K562 (cell line): ENCODE results near the gene SCN5A. TPM values are rescaled to one million over a fixed set of nuclear protein-coding genes. Genes with fewer than 3 reads are reported as not detected.

Experiments used
- ATAC-seq: fragments of 200-7000 bp; cut with Tn5 transposase; 3 replicates; pipeline ENCODE4 v1.9.1; 2020; ENCODE audit warnings: moderate library complexity
- BruUV-seq: library from RNA; stranded (reverse); fragments of 400-500 nt; replicated peaks from 2 replicates; lab custom pipeline; 2021; lab: Mats Ljungman, UMichigan
- CTCF ChIA-PET: fragments of 300-600 bp; formaldehyde crosslinking; extraction: SDS; loops from one replicate; lab custom pipeline; 2021; ENCODE audit warnings: low intra/inter-chr PET ratio; lab: Yijun Ruan, JAX
- POLR2A ChIA-PET: fragments of 300-600, 350-650 bp; sonication (Branson Sonifier 250); formaldehyde crosslinking; extraction: SDS; loops from one replicate; lab custom pipeline; 2021; ENCODE audit warnings: antibody characterized with exemption, inconsistent platforms; lab: Yijun Ruan, JAX
- DNase-seq, 4 experiments: peaks; one replicate each; pipeline versions ENCODE4 v3.0.0 to v3.0.0-alpha.2; 2011 to 2018; ENCODE audit warnings: low spot score in 3 of 4, mixed read lengths in 3 of 4; ENCODE audit errors: extremely low read depth in 1 of 4
- FAIRE-seq: peaks from 2 replicates; lab custom pipeline; 2011; peaks lifted over from hg19 to GRCh38; lab: Jason Lieb, UNC
- H2AFZ ChIP-seq: 2 replicates; pipeline ENCODE4 v1.6.0; 2011; ENCODE audit warnings: low read depth, low read length, control low read depth, inconsistent platforms
- H3K27ac ChIP-seq: fragments of 200-600 bp; 3 replicates; pipeline ENCODE4 v1.8.0; 2011; ENCODE audit warnings: low read depth, mild to moderate bottlenecking, control low read depth, inconsistent platforms, low read length, moderate library complexity, mixed read lengths; ENCODE audit errors: extremely low read depth
- H3K27me3 ChIP-seq, 2 experiments: fragments of 300-600 bp in 1 of 2; 2 replicates in 1 of 2; 3 replicates in 1 of 2; pipeline versions ENCODE4 v1.6.0 to v1.8.0; 2011; ENCODE audit warnings: inconsistent platforms in 2 of 2, low read length in 2 of 2, mild to moderate bottlenecking in 1 of 2, mixed read lengths in 1 of 2, moderate library complexity in 1 of 2; ENCODE audit not compliant: control insufficient read depth in 2 of 2, insufficient read depth in 2 of 2
- H3K36me3 ChIP-seq: fragments of 300-600 bp; 3 replicates; pipeline ENCODE4 v1.8.0; 2011; ENCODE audit warnings: mild to moderate bottlenecking, low read length, inconsistent platforms; ENCODE audit not compliant: control insufficient read depth, insufficient read depth
- H3K4me1 ChIP-seq, 2 experiments: fragments of 200-600 bp in 1 of 2; replicated peaks in 1 of 2; 2 replicates in 1 of 2; 3 replicates in 1 of 2; pipeline versions ENCODE4 v1.5.1 to v1.8.0; 2011; ENCODE audit warnings: inconsistent platforms in 2 of 2, low read length in 2 of 2, mild to moderate bottlenecking in 1 of 2, mixed read lengths in 1 of 2, moderate library complexity in 1 of 2; ENCODE audit not compliant: control insufficient read depth in 2 of 2, insufficient read depth in 2 of 2
- H3K4me2 ChIP-seq: 2 replicates; pipeline ENCODE4 v1.6.1; 2011; ENCODE audit warnings: low read length, control low read depth, inconsistent platforms, mixed read lengths; ENCODE audit not compliant: insufficient read depth
- H3K4me3 ChIP-seq: fragments of 200-600 bp; sonication (generic), shearing (Covaris generic); 2 replicates; pipeline ENCODE4 v1.5.1; 2016; ENCODE audit warnings: control low read depth, inconsistent platforms
- H3K79me2 ChIP-seq: fragments of 200-600 bp; 3 replicates; pipeline ENCODE4 v1.8.0; 2011; ENCODE audit warnings: low read length, inconsistent platforms; ENCODE audit not compliant: control insufficient read depth, insufficient read depth
- H3K9ac ChIP-seq, 2 experiments: 2 replicates each; pipeline versions ENCODE4 v1.6.0 to v1.6.1; 2011; ENCODE audit warnings: low read depth in 2 of 2, low read length in 2 of 2, control low read depth in 1 of 2, inconsistent platforms in 1 of 2, mild to moderate bottlenecking in 1 of 2, mixed read lengths in 1 of 2; ENCODE audit not compliant: insufficient read depth in 1 of 2
- H3K9me1 ChIP-seq: one replicate; pipeline ENCODE4 v1.6.0; 2011; ENCODE audit warnings: inconsistent platforms, mild to moderate bottlenecking, low read length, moderate library complexity; ENCODE audit not compliant: control insufficient read depth, insufficient read depth
- H3K9me3 ChIP-seq: replicated peaks from 2 replicates; pipeline ENCODE4 v1.5.1; 2011; ENCODE audit warnings: low read depth, low read length, inconsistent platforms; ENCODE audit not compliant: control insufficient read depth, insufficient read depth
- H4K20me1 ChIP-seq: replicated peaks from 2 replicates; pipeline ENCODE4 v1.6.1; 2011; ENCODE audit warnings: low read length, inconsistent platforms, mixed read lengths; ENCODE audit not compliant: control insufficient read depth, insufficient read depth
- DPF2 ChIP-seq: fragments of 450-650 bp; IDR thresholded peaks from 2 replicates; pipeline ENCODE4 v1.6.1; 2016
- ETV5 ChIP-seq: sonication (generic); formaldehyde crosslinking; IDR thresholded peaks from 2 replicates; pipeline ENCODE4 v1.4.0; 2020; ENCODE audit warnings: low read depth, mild to moderate bottlenecking, missing genetic modification reagents
- SAFB ChIP-seq: fragments of 200-400 bp; formaldehyde crosslinking; IDR thresholded peaks from 2 replicates; pipeline ENCODE4 v1.6.1; 2017; ENCODE audit warnings: low read depth, low read length, borderline replicate concordance
- ZBTB1 ChIP-seq: sonication (generic); formaldehyde crosslinking; IDR thresholded peaks from 2 replicates; pipeline ENCODE4 v1.8.1; 2023; ENCODE audit warnings: missing genetic modification reagents, low read depth, mild to moderate bottlenecking, borderline replicate concordance
- ZBTB9 ChIP-seq: fragments of 450-650 bp; formaldehyde crosslinking; IDR thresholded peaks from 2 replicates; pipeline ENCODE4 v1.4.0; 2020; ENCODE audit warnings: mild to moderate bottlenecking, moderate library complexity
- ZNF197 ChIP-seq: fragments of 200-800 bp; sonication (Bioruptor generic); IDR thresholded peaks from 2 replicates; pipeline ENCODE4 v1.6.1; 2016; ENCODE audit warnings: low read depth, missing genetic modification characterization, missing compliant biosample characterization
- ZNF318 ChIP-seq, 2 experiments: fragments of 450-650 bp; IDR thresholded peaks; 2 replicates each; pipeline ENCODE4 v1.6.1; 2016; ENCODE audit warnings: mild to moderate bottlenecking in 2 of 2, borderline replicate concordance in 1 of 2, low read depth in 1 of 2, moderate library complexity in 1 of 2
- ZNF395 ChIP-seq: fragments of 200-800 bp; sonication (Bioruptor generic); IDR thresholded peaks from 2 replicates; pipeline ENCODE4 v1.6.1; 2017; ENCODE audit warnings: missing genetic modification characterization, missing compliant biosample characterization
- WGBS: fragments of 100-300 bp; shearing (Covaris generic); methylation state at CpG from one replicate; pipeline ENCODE4 v1.1.6; 2016; ENCODE audit warnings: low coverage, mixed read lengths; ENCODE audit not compliant: insufficient coverage; ENCODE audit errors: missing lambda C conversion rate; 5-methylcytosine and 5-hydroxymethylcytosine counted together
- in situ Hi-C: fragments of 300-500 bp; cut with MboI; formaldehyde crosslinking; loops from 4 replicates; pipeline ENCODE4 v1.15.0; 2018; ENCODE audit warnings: inconsistent platforms, mixed read lengths
- intact Hi-C: fragments of 100-400 bp; cut with micrococcal nuclease; formaldehyde crosslinking; loops from 2 replicates; pipeline ENCODE4 v1.14.2; 2022
- polyA plus RNA-seq, 8 experiments: library from polyadenylated mRNA; depleted of rRNA in 4 of 8; stranded (reverse) in 5 of 8; unstranded in 3 of 8; fragments of >200 nt; fragmentation: Nextera tagmentation in 2 of 8; fragmentation: Illumina TruSeq in 1 of 8; extraction: Ambion mirVana in 2 of 8; extraction: Trizol in 1 of 8; gene quantifications; 2 replicates each; pipeline versions ENCODE4 v1.2.1 to v1.2.3, GENCODE V29; 2011 to 2014; ENCODE audit warnings: inconsistent platforms in 1 of 8, missing spikeins in 1 of 8
- total RNA-seq, 7 experiments: library from RNA; depleted of rRNA in 6 of 7; stranded (reverse); fragments of >200 nt in 6 of 7; fragmentation: Illumina TruSeq in 2 of 7; extraction: Trizol in 2 of 7; gene quantifications; 2 replicates each; pipeline versions ENCODE4 v1.2.1 to v1.2.3, GENCODE V29; 2011 to 2021; ENCODE audit warnings: low replicate concordance in 1 of 7

Gene SCN5A
- total and polyA plus RNA-seq, 9 of the 15 experiments (the other 6 are each of a cell fraction or from before 2014, with no cell fraction given), result 0.07 to 1.4 (median 0.21) TPM; not detected in 2

GRCh38 chr3:38610934-38611333, 38.6 kb downstream of the SCN5A start:
- Histone ChIP-seq H3K4me2 (no peak overlapping the region), H3K27ac (no peak overlapping the region), H3K9me1 (peaks cover 6% of the 10 kb centered on the region), H3K36me3 (no peaks in the 10 kb centered on the region), H2AFZ (no peak overlapping the region), H3K9me3 (no peaks in the 10 kb centered on the region), H3K4me1 (no peaks in the 10 kb centered on the region), H3K27me3 (peaks cover 44 to 98% of the 10 kb centered on the region in 2 experiments), H3K79me2 (no peaks in the 10 kb centered on the region), H3K4me3 (no peak overlapping the region), H3K9ac (0 out of 4 replicates have a peak overlapping the region, but pooled peaks of 1 of the 2 experiments have one; percentile 4), H4K20me1 (no peaks in the 10 kb centered on the region; the same call in none of the 2 replicates)
- no peak for FAIRE-seq
- WGBS, result 0% methylated on average over 5 of the region's 5 CpGs
- ChIA-PET CTCF (no interaction called here), POLR2A (interaction anchor here (1.4 kb wide), 1 partner anchor 96 kb away, joined by 3 read pairs; no protein-coding TSS in a partner anchor)
- in situ Hi-C loops, result no loop called here
- ATAC-seq, result no peak
- no TSS peak for BruUV-seq
- no peak for DNase-seq
- intact Hi-C loops, result no loop called here
- TF ChIP-seq DPF2 (no peak), ZBTB9 (CRISPR knock-in tag) (no peak), ZNF197 (CRISPR knock-in tag) (no peak), SAFB (no peak), ETV5 (CRISPR knock-in tag) (no peak), ZNF395 (CRISPR knock-in tag) (no peak), ZBTB1 (CRISPR knock-in tag) (no peak), ZNF318 (IDR thresholded peaks at IDR 0.05; ENCODE audit: borderline replicate concordance in 1 of 2, low read depth in 1 of 2) (no peak)
